NCI-H345 treated with DMSO at 0.1 percent for 48 hours (cell line): ENCODE results near the gene ZMAT5.

Experiments used
- DNase-seq: peaks from one replicate; lab custom pipeline; 2025; ENCODE audit not compliant: unreplicated experiment; lab: John Stamatoyannopoulos, UW

ZMAT5 gene

GRCh38 chr22:29691636-29692326 is 75.0 kb downstream of the ZMAT5 start:
- DNase-seq, result peak; percentile 91

- no peak for DNase-seq
Measured at GRCh38 chr22:29690476-29690875, 76.3 kb downstream of the ZMAT5 start.

- DNase-seq, result peak; percentile 45
Measured at GRCh38 chr22:29689880-29690213, 77.0 kb downstream of the ZMAT5 start.

- DNase-seq, result no peak
Measured at GRCh38 chr22:29689206-29689879, 77.5 kb downstream of the ZMAT5 start.

- no peak for DNase-seq
Measured at GRCh38 chr22:29684244-29684643, 82.6 kb downstream of the ZMAT5 start.

- no peak for DNase-seq
Measured at GRCh38 chr22:29683536-29683935, 83.3 kb downstream of the ZMAT5 start.
